K562 (cell line): ENCODE data around the gene OARD1. TPM values are rescaled to one million over a fixed set of nuclear protein-coding genes. Genes with fewer than 3 reads are reported as not detected.
A peak's percentile ranks its signal among the peaks of the same experiment; 100 is the strongest.

ENCODE experiments used
- FOXJ3 ChIP-seq: sonication (generic); formaldehyde crosslinking; IDR thresholded peaks from 2 replicates; pipeline ENCODE4 v1.4.0; 2020; ENCODE audit warnings: mild to moderate bottlenecking, missing genetic modification reagents
- NBN ChIP-seq: fragments of 450-650 bp; IDR thresholded peaks from 2 replicates; pipeline ENCODE4 v1.6.1; 2016; ENCODE audit warnings: low read depth, mild to moderate bottlenecking
- NCOA2 ChIP-seq, 2 experiments: fragments of 450-650 bp; IDR thresholded peaks; 2 replicates each; pipeline ENCODE4 v1.6.1; 2018; ENCODE audit warnings: mild to moderate bottlenecking in 2 of 2, moderate library complexity in 1 of 2; ENCODE audit not compliant: partially characterized antibody in 2 of 2
- PTTG1 ChIP-seq: fragments of 450-650 bp; IDR thresholded peaks from 2 replicates; pipeline ENCODE4 v1.6.1; 2016; ENCODE audit warnings: low read depth, mild to moderate bottlenecking, missing genetic modification characterization, missing compliant biosample characterization
- RBM39 ChIP-seq: fragments of 200-400 bp; formaldehyde crosslinking; optimal IDR thresholded peaks from 2 replicates; pipeline ENCODE3; 2018; ENCODE audit warnings: low read depth, low read length
- ZFX ChIP-seq: sonication (generic); formaldehyde crosslinking; IDR thresholded peaks from 2 replicates; pipeline ENCODE4 v1.8.0; 2022; ENCODE audit warnings: mild to moderate bottlenecking, missing genetic modification reagents, moderate library complexity
- ZNF740 ChIP-seq, 3 experiments: fragments of 200-800 bp in 1 of 3; sonication (Bioruptor generic) in 1 of 3; sonication (generic) in 1 of 3; formaldehyde crosslinking in 1 of 3; IDR thresholded peaks; 2 replicates each; pipeline versions ENCODE4 v1.6.1 to v1.8.0; 2016 to 2022; ENCODE audit warnings: mild to moderate bottlenecking in 2 of 3, missing compliant biosample characterization in 2 of 3, missing genetic modification characterization in 2 of 3, missing genetic modification reagents in 1 of 3
- polyA plus RNA-seq, 8 experiments: library from polyadenylated mRNA; depleted of rRNA in 4 of 8; stranded (reverse) in 5 of 8; unstranded in 3 of 8; fragments of >200 nt; fragmentation: Nextera tagmentation in 2 of 8; fragmentation: Illumina TruSeq in 1 of 8; extraction: Ambion mirVana in 2 of 8; extraction: Trizol in 1 of 8; gene quantifications; 2 replicates each; pipeline versions ENCODE4 v1.2.1 to v1.2.3, GENCODE V29; 2011 to 2014; ENCODE audit warnings: inconsistent platforms in 1 of 8, missing spikeins in 1 of 8
- total RNA-seq, 7 experiments: library from RNA; depleted of rRNA in 6 of 7; stranded (reverse); fragments of >200 nt in 6 of 7; fragmentation: Illumina TruSeq in 2 of 7; extraction: Trizol in 2 of 7; gene quantifications; 2 replicates each; pipeline versions ENCODE4 v1.2.1 to v1.2.3, GENCODE V29; 2011 to 2021; ENCODE audit warnings: low replicate concordance in 1 of 7
- TF ChIP-seq, protein P1 (sequence below): fragments of 250-450 bp; sonication (Bioruptor Pico); IDR thresholded peaks from 2 replicates; pipeline ENCODE4 v1.8.0; 2021; ENCODE audit warnings: borderline replicate concordance, mild to moderate bottlenecking, moderate library complexity; ENCODE audit not compliant: poor library complexity, severe bottlenecking
- TF ChIP-seq, protein P2 (sequence below): sonication (generic); formaldehyde crosslinking; IDR thresholded peaks from 2 replicates; pipeline ENCODE4 v1.8.0; 2022; ENCODE audit warnings: missing genetic modification reagents, mild to moderate bottlenecking, moderate library complexity, borderline replicate concordance
- TF ChIP-seq, protein P3 (sequence below): fragments of 450-650 bp; IDR thresholded peaks from 2 replicates; pipeline ENCODE4 v1.7.0; 2016; ENCODE audit warnings: borderline replicate concordance

Gene OARD1
- total and polyA plus RNA-seq, 9 of the 15 experiments (the other 6 are each of a cell fraction or from before 2014, with no cell fraction given): 43.4 to 88.3 (median 61.1) TPM

GRCh38 chr6:41071923-41072835, at the start of gene OARD1 (continued):
- TF ChIP-seq ZNF740 (CRISPR knock-in tag; IDR thresholded peaks at IDR 0.05) (peak; percentile 97), ZNF740 (tag; IDR thresholded peaks at IDR 0.05) (peak in 1 of 2 experiments; percentile 89; a peak in 2 of 4 replicates), NBN (peak; percentile 64; the same call in 1 of the 2 replicates), FOXJ3 (CRISPR knock-in tag) (no peak), RBM39 (no peak), ZFX (CRISPR knock-in tag) (peak; percentile 83), NCOA2 (IDR thresholded peaks at IDR 0.05; ENCODE audit: partially characterized antibody in 2 of 2) (no peak), PTTG1 (tag) (no peak)
- TF ChIP-seq, protein P1, sequence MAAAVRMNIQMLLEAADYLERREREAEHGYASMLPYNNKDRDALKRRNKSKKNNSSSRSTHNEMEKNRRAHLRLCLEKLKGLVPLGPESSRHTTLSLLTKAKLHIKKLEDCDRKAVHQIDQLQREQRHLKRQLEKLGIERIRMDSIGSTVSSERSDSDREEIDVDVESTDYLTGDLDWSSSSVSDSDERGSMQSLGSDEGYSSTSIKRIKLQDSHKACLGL (CRISPR knock-in tag): peak; percentile 19
- TF ChIP-seq, protein P2, sequence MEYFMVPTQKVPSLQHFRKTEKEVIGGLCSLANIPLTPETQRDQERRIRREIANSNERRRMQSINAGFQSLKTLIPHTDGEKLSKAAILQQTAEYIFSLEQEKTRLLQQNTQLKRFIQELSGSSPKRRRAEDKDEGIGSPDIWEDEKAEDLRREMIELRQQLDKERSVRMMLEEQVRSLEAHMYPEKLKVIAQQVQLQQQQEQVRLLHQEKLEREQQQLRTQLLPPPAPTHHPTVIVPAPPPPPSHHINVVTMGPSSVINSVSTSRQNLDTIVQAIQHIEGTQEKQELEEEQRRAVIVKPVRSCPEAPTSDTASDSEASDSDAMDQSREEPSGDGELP (CRISPR knock-in tag): peak; percentile 75
- TF ChIP-seq, protein P3, sequence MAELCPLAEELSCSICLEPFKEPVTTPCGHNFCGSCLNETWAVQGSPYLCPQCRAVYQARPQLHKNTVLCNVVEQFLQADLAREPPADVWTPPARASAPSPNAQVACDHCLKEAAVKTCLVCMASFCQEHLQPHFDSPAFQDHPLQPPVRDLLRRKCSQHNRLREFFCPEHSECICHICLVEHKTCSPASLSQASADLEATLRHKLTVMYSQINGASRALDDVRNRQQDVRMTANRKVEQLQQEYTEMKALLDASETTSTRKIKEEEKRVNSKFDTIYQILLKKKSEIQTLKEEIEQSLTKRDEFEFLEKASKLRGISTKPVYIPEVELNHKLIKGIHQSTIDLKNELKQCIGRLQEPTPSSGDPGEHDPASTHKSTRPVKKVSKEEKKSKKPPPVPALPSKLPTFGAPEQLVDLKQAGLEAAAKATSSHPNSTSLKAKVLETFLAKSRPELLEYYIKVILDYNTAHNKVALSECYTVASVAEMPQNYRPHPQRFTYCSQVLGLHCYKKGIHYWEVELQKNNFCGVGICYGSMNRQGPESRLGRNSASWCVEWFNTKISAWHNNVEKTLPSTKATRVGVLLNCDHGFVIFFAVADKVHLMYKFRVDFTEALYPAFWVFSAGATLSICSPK: no peak
